ENCODE measurements around the gene KEAP1. TPM values are rescaled to one million over a fixed set of nuclear protein-coding genes. Genes with fewer than 3 reads are reported as not detected.

Gene KEAP1
- total RNA-seq, 1 experiment from 2014 or later, result 75.2 TPM

- Histone ChIP-seq H3K27me3 (ENCODE audit: insufficient read depth, low read length) (no peaks in the 10 kb centered on the region), H4K20me1 (ENCODE audit: insufficient read depth) (peaks cover 3% of the 10 kb centered on the region; the same call in 1 of the 2 replicates), H3K9me3 (ENCODE audit: control insufficient read depth in 1 of 2, insufficient read depth in 1 of 2, low read depth in 1 of 2, low read length in 2 of 2) (no peaks in the 10 kb centered on the region), H3K9ac (ENCODE audit: low read length) (no peak overlapping the region), H3K36me3 (ENCODE audit: control insufficient read depth in 1 of 2, insufficient read depth in 2 of 2, low read length in 2 of 2) (peaks cover 0 to 15% of the 10 kb centered on the region in 2 experiments; a peak in 3 of 4 replicates), H3K4me1 (ENCODE audit: control insufficient read depth in 1 of 2, insufficient read depth in 2 of 2, low read length in 2 of 2) (peaks cover 0 to 15% of the 10 kb centered on the region in 2 experiments; a peak in 2 of 4 replicates), H3K4me2 (ENCODE audit: low read length) (no peak overlapping the region), H3K4me3 (replicated peaks in 1 of 2; ENCODE audit: low read depth in 1 of 2, low read length in 2 of 2) (no peak overlapping the region), H3K9me2 (ENCODE audit: insufficient read depth) (no peaks in the 10 kb centered on the region), H2AFZ (ENCODE audit: low read depth, low read length, poor library complexity, severe bottlenecking) (no peak overlapping the region), H3K79me2 (ENCODE audit: insufficient read depth, low read length) (peaks cover 4% of the 10 kb centered on the region; the same call in 1 of the 2 replicates), H3K27ac (ENCODE audit: low read depth, low read length) (no peak overlapping the region)
- ChIA-PET RAD21 (ENCODE audit: low non-redundant PET in 1 of 2, low total read pairs in 2 of 2, uncharacterized antibody in 2 of 2, unreplicated experiment in 2 of 2) (interaction anchor here in 1 of 2 experiments (0.6 kb wide), 1 partner anchor 267 kb away, joined by 3 read pairs; no protein-coding TSS in a partner anchor), POLR2A (no interaction called here), CTCF (interaction anchor here (0.7 kb wide), 1 partner anchor 18 kb away, joined by 3 read pairs; no protein-coding TSS in a partner anchor)
- intact Hi-C loops (cut with micrococcal nuclease), result no loop called here
- no peak for TF ChIP-seq CTCF (IDR thresholded peaks at IDR 0.05 in 2 of 3, conservative IDR thresholded peaks at IDR 0.05 in 1 of 3; ENCODE audit: borderline replicate concordance in 1 of 3, insufficient read depth in 1 of 3, low read depth in 2 of 3, low read length in 2 of 3)
- TF ChIP-seq ZNF274 (IDR thresholded peaks at IDR 0.05; ENCODE audit: low read depth, low read length), result no peak
- TF ChIP-seq ELF1 (IDR thresholded peaks at IDR 0.05; ENCODE audit: borderline replicate concordance, low read depth), result no peak
- TF ChIP-seq EGR1 (IDR thresholded peaks at IDR 0.05; ENCODE audit: low read depth), result no peak
- TF ChIP-seq POLR2AphosphoS5 (IDR thresholded peaks at IDR 0.05; ENCODE audit: low read depth, low read length), result no peak
- no peak for TF ChIP-seq CEBPB (IDR thresholded peaks at IDR 0.05; ENCODE audit: low read depth)
- no peak for TF ChIP-seq REST (IDR thresholded peaks at IDR 0.05; ENCODE audit: low read depth)
- no peak for TF ChIP-seq MAX (IDR thresholded peaks at IDR 0.05)
- no peak for TF ChIP-seq RAD21 (IDR thresholded peaks at IDR 0.05; ENCODE audit: low read depth)
- ATAC-seq (no peak), DNase-seq (ENCODE audit: low read depth, low spot score) (no peak)
- BruUV-seq (replicated peaks), result no TSS peak
Observed at GRCh38 chr19:10450191-10450852, 52.8 kb downstream of the KEAP1 start.
